Fibroblast of pulmonary artery (primary cell): Measurements from ENCODE around the gene PNMA8A.
A peak's percentile ranks its signal among the peaks of the same experiment; 100 is the strongest.
"Not testable (repeated sequence)": the region's sequence is repeated elsewhere in the genome, so short reads cannot be mapped to it uniquely, and the experiment has no call there.

ENCODE experiments used
- DNase-seq: peaks from one replicate; pipeline ENCODE4 v3.0.0-alpha.2; 2010; ENCODE audit warnings: low read depth
- H3K4me3 ChIP-seq: replicated peaks from 2 replicates; pipeline ENCODE4 v1.5.1; 2011; ENCODE audit warnings: low read depth, mild to moderate bottlenecking, control low read depth, low read length, moderate library complexity
- CTCF ChIP-seq: IDR thresholded peaks from 2 replicates; pipeline ENCODE4 v1.5.1; 2011; ENCODE audit warnings: mild to moderate bottlenecking, control low read depth, low read length, inconsistent platforms; ENCODE audit errors: missing control alignments

PNMA8A gene

GRCh38 chr19:46513461-46514236, 42.3 kb upstream of the PNMA8A start:
- peak; percentile 77 for DNase-seq
- no peak overlapping the region for H3K4me3 ChIP-seq
- TF ChIP-seq CTCF, result peak; percentile 74

- no peak for TF ChIP-seq CTCF
- no peak overlapping the region for H3K4me3 ChIP-seq
- no peak for DNase-seq
Measured at GRCh38 chr19:46511237-46511636, 39.9 kb upstream of the PNMA8A start.

GRCh38 chr19:46508206-46508605, 36.8 kb upstream of the PNMA8A start:
- no peak overlapping the region for H3K4me3 ChIP-seq
- DNase-seq, result no peak
- no peak for TF ChIP-seq CTCF

GRCh38 chr19:46503848-46504453, 32.6 kb upstream of the PNMA8A start:
- no peak overlapping the region for H3K4me3 ChIP-seq
- no peak for DNase-seq
- no peak for TF ChIP-seq CTCF

GRCh38 chr19:46502891-46503290, 31.5 kb upstream of the PNMA8A start:
- TF ChIP-seq CTCF, result no peak
- DNase-seq, result no peak
- no peak overlapping the region for H3K4me3 ChIP-seq

- DNase-seq, result no peak
- no peak overlapping the region for H3K4me3 ChIP-seq
- no peak for TF ChIP-seq CTCF
Measured at GRCh38 chr19:46499692-46500091, 28.3 kb upstream of the PNMA8A start.

- TF ChIP-seq CTCF, result no peak
- no peak overlapping the region for H3K4me3 ChIP-seq
- no peak for DNase-seq
Measured at GRCh38 chr19:46497773-46498172, 26.4 kb upstream of the PNMA8A start.

GRCh38 chr19:46496886-46497285, 25.5 kb upstream of the PNMA8A start:
- DNase-seq, H3K4me3 ChIP-seq: not testable (repeated sequence)
